SU-DHL-6 (cell line): Measurements from ENCODE around the gene TTYH1.

Source experiments
- H2AFZ ChIP-seq: fragments of 200-600 bp; sonication (generic); 2 replicates; pipeline ENCODE4 v1.6.1; 2014; ENCODE audit warnings: low read depth, mild to moderate bottlenecking, moderate library complexity, mixed read lengths, antibody characterized with exemption, low read length; ENCODE audit not compliant: severe bottlenecking
- H3F3A ChIP-seq: fragments of 200-600 bp; shearing (Covaris generic); 2 replicates; pipeline ENCODE4 v1.6.0; 2016; ENCODE audit warnings: antibody characterized with exemption, mild to moderate bottlenecking; ENCODE audit not compliant: insufficient read depth
- H3K27ac ChIP-seq: fragments of 200-600 bp; sonication (generic); 2 replicates; pipeline ENCODE4 v1.5.1; 2016; ENCODE audit warnings: low read depth, mild to moderate bottlenecking, low read length, moderate library complexity, mixed read lengths
- H3K27me3 ChIP-seq: fragments of 200-600 bp; sonication (generic), shearing (Covaris generic); 2 replicates; pipeline ENCODE4 v1.6.0; 2014; ENCODE audit warnings: mild to moderate bottlenecking, low read length
- H3K36me3 ChIP-seq: fragments of 200-600 bp; sonication (generic); 2 replicates; pipeline ENCODE4 v1.6.1; 2014; ENCODE audit warnings: mild to moderate bottlenecking, low read length, mixed read lengths
- H3K4me2 ChIP-seq: fragments of 300-600, 200-600 bp; shearing (Covaris generic), sonication (generic); 2 replicates; pipeline ENCODE4 v1.6.0; 2014; ENCODE audit warnings: low read length, low read depth, mild to moderate bottlenecking; ENCODE audit not compliant: poor library complexity, severe bottlenecking
- H3K4me3 ChIP-seq: fragments of 200-600 bp; sonication (generic); 2 replicates; pipeline ENCODE4 v1.5.1; 2014; ENCODE audit warnings: antibody characterized with exemption, low read length, mild to moderate bottlenecking, mixed read lengths; ENCODE audit not compliant: insufficient read depth, poor library complexity, severe bottlenecking
- H3K79me2 ChIP-seq: fragments of 200-600 bp; sonication (generic); 2 replicates; pipeline ENCODE4 v1.6.1; 2014; ENCODE audit warnings: mild to moderate bottlenecking, low read length, moderate library complexity; ENCODE audit not compliant: insufficient read depth
- H3K9ac ChIP-seq: fragments of 200-600 bp; sonication (generic); 2 replicates; pipeline ENCODE4 v1.7.0; 2014; ENCODE audit warnings: mild to moderate bottlenecking, low read length
- H3K9me2 ChIP-seq: fragments of 200-600 bp; sonication (generic); replicated peaks from 2 replicates; pipeline ENCODE4 v1.6.1; 2014; ENCODE audit warnings: low read length; ENCODE audit not compliant: insufficient read depth
- H3K9me3 ChIP-seq: fragments of 200-600 bp; sonication (generic); 2 replicates; pipeline ENCODE4 v1.6.1; 2014; ENCODE audit warnings: low read length, mixed read lengths; ENCODE audit not compliant: insufficient read depth
- H4K20me1 ChIP-seq: fragments of 200-600 bp; sonication (generic); 2 replicates; pipeline ENCODE4 v1.6.1; 2014; ENCODE audit warnings: low read depth, mild to moderate bottlenecking, antibody characterized with exemption, low read length, moderate library complexity, mixed read lengths
- EZH2phosphoT487 ChIP-seq: fragments of 200-600 bp; sonication (generic), shearing (Covaris generic); conservative IDR thresholded peaks from 2 replicates; pipeline ENCODE4 v1.6.1; 2018; ENCODE audit warnings: mild to moderate bottlenecking, antibody characterized with exemption, low read length, moderate library complexity, mixed read lengths
- TF ChIP-seq, protein P1 (sequence below): fragments of 200-600 bp; sonication (generic); IDR thresholded peaks from one replicate; pipeline ENCODE4 v1.5.1; 2017; ENCODE audit warnings: antibody characterized with exemption, mild to moderate bottlenecking, low read length, moderate library complexity; ENCODE audit not compliant: insufficient read depth, poor library complexity, severe bottlenecking

Gene TTYH1

DNA sequence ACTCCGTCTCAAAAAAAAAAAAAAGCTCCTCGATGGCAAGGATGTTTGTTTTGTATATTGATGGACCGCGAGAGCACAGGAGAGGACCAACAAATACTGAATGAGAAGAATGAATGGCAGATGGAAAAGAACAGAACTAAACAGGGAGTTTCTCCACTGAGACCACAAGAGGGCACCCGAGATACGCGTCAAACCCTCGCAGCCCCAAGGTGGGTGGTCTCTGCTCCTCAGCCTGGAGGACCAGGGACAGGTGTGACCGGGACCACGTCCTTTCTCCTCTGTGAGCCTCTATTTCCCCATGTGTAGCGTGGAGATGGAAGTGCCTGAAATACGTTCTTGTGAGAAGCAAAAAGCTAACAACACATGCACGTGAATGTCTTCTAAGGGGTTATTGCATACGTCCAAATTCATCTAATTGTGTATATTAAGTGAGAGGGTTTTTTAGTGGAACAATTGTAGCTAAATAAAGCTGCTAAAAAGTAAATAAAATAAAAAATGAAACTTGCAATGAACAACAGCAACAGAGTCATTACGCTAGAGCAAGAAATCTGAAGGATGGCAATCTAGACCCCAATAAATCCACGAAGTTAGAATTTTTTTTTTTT is 66.2 kb downstream of the TTYH1 start:
- no peak overlapping the region for H3K9ac ChIP-seq
- no peak for TF ChIP-seq EZH2phosphoT487
- TF ChIP-seq, protein P1, sequence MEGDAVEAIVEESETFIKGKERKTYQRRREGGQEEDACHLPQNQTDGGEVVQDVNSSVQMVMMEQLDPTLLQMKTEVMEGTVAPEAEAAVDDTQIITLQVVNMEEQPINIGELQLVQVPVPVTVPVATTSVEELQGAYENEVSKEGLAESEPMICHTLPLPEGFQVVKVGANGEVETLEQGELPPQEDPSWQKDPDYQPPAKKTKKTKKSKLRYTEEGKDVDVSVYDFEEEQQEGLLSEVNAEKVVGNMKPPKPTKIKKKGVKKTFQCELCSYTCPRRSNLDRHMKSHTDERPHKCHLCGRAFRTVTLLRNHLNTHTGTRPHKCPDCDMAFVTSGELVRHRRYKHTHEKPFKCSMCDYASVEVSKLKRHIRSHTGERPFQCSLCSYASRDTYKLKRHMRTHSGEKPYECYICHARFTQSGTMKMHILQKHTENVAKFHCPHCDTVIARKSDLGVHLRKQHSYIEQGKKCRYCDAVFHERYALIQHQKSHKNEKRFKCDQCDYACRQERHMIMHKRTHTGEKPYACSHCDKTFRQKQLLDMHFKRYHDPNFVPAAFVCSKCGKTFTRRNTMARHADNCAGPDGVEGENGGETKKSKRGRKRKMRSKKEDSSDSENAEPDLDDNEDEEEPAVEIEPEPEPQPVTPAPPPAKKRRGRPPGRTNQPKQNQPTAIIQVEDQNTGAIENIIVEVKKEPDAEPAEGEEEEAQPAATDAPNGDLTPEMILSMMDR: peak; percentile 32
- H3K36me3 ChIP-seq: no peaks in the 10 kb centered on the region
- no peaks in the 10 kb centered on the region for H4K20me1 ChIP-seq
- H3K27me3 ChIP-seq: no peaks in the 10 kb centered on the region
- H3K9me3 ChIP-seq: no peaks in the 10 kb centered on the region
- no peaks in the 10 kb centered on the region for H3K79me2 ChIP-seq
- H3K4me3 ChIP-seq: no peak overlapping the region
- no peak overlapping the region for H2AFZ ChIP-seq
- no peak overlapping the region for H3K27ac ChIP-seq
- no peaks in the 10 kb centered on the region for H3K9me2 ChIP-seq
- no peaks in the 10 kb centered on the region for H3F3A ChIP-seq
- no peak overlapping the region for H3K4me2 ChIP-seq

DNA sequence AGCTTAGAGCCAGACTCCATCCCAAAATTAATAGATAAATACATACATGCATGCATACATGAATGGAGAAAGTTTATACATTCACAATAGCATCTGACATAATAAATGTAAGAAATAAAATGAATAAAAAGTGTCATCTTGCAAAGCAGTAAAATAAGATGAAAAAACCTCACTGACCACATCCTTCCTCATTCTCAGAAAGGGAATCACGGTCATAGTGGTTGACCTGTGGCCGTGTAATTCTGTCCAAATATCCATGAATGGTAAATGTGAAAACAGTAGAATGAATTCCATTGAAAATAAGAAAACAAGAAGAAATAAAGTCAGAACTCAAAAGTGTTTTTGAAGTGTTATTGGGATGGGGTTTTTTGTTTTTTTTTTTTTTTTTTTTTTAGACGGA is 67.6 kb downstream of the TTYH1 start:
- no peaks in the 10 kb centered on the region for H3K9me3 ChIP-seq
- no peak overlapping the region for H3K4me3 ChIP-seq
- H2AFZ ChIP-seq: no peak overlapping the region
- H3K36me3 ChIP-seq: no peaks in the 10 kb centered on the region
- no peak overlapping the region for H3K4me2 ChIP-seq
- H3K27me3 ChIP-seq: no peaks in the 10 kb centered on the region
- H3K9ac ChIP-seq: no peak overlapping the region
- no peaks in the 10 kb centered on the region for H4K20me1 ChIP-seq
- no peaks in the 10 kb centered on the region for H3F3A ChIP-seq
- H3K9me2 ChIP-seq: no peaks in the 10 kb centered on the region
- no peak overlapping the region for H3K27ac ChIP-seq
- TF ChIP-seq EZH2phosphoT487: no peak
- TF ChIP-seq, protein P1: no peak
- H3K79me2 ChIP-seq: no peaks in the 10 kb centered on the region

GRCh38 chr19:54484451-54484850 is 69.2 kb downstream of the TTYH1 start:
- TF ChIP-seq EZH2phosphoT487: no peak
- TF ChIP-seq, protein P1: no peak
- Histone ChIP-seq H4K20me1 (no peaks in the 10 kb centered on the region), H3K36me3 (no peaks in the 10 kb centered on the region), H2AFZ (no peak overlapping the region), H3K27me3 (no peaks in the 10 kb centered on the region), H3K4me3 (no peak overlapping the region), H3K9me3 (no peaks in the 10 kb centered on the region), H3K4me2 (no peak overlapping the region), H3K27ac (no peak overlapping the region), H3K79me2 (no peaks in the 10 kb centered on the region), H3K9me2 (no peaks in the 10 kb centered on the region), H3F3A (no peaks in the 10 kb centered on the region), H3K9ac (no peak overlapping the region)
